GM12875 (cell line): Measurements from ENCODE around the gene RNF215.

Experiments used
- H3K4me3 ChIP-seq: one replicate; pipeline ENCODE4 v1.5.1; 2011; ENCODE audit warnings: low read depth, low read length, control low read depth
- TF ChIP-seq, protein P1 (sequence below): IDR thresholded peaks from 2 replicates; pipeline ENCODE4 v1.5.1; 2011; ENCODE audit warnings: low read depth, mild to moderate bottlenecking, control low read depth, inconsistent platforms, low read length, moderate library complexity, borderline replicate concordance; ENCODE audit not compliant: insufficient read depth

Gene RNF215

DNA sequence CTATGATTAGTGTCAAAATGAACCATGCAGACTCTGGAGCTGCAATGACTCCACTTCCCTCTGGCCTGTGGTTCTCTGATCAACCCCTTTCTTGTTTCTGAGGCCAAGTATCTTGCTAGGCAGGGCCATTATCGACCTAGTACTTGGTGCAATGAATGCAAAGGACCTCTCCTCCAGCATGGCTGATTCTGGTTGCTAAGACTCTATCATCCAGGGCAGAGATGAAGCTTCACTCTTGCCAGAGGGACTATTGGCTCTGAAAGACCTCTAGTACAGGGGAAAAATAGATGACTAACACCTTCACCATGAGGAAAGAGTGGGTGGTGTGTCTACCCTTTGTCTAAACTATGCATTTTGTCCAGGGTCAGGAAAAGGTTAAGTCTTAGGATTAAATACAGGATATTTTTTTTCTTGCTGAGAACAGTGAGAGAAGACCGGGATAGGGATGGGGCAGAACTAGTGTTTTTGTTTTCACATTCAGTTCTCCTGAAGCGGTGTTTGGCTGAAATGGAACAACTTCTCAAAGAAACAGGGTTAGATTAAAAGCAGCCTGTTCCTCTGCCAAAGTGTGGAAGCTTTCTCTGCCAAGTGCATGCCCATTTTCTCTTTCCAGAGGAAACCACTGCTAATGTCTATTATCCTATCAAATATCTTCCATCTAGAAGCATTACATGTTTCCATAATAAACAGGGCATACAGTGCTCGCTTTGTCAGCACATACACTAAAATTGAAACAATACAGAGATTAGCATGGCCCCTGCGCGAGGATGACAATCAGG, 33.3 kb upstream of the RNF215 start:
- TF ChIP-seq, protein P1, sequence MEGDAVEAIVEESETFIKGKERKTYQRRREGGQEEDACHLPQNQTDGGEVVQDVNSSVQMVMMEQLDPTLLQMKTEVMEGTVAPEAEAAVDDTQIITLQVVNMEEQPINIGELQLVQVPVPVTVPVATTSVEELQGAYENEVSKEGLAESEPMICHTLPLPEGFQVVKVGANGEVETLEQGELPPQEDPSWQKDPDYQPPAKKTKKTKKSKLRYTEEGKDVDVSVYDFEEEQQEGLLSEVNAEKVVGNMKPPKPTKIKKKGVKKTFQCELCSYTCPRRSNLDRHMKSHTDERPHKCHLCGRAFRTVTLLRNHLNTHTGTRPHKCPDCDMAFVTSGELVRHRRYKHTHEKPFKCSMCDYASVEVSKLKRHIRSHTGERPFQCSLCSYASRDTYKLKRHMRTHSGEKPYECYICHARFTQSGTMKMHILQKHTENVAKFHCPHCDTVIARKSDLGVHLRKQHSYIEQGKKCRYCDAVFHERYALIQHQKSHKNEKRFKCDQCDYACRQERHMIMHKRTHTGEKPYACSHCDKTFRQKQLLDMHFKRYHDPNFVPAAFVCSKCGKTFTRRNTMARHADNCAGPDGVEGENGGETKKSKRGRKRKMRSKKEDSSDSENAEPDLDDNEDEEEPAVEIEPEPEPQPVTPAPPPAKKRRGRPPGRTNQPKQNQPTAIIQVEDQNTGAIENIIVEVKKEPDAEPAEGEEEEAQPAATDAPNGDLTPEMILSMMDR: no peak
- H3K4me3 ChIP-seq: no peak overlapping the region

DNA sequence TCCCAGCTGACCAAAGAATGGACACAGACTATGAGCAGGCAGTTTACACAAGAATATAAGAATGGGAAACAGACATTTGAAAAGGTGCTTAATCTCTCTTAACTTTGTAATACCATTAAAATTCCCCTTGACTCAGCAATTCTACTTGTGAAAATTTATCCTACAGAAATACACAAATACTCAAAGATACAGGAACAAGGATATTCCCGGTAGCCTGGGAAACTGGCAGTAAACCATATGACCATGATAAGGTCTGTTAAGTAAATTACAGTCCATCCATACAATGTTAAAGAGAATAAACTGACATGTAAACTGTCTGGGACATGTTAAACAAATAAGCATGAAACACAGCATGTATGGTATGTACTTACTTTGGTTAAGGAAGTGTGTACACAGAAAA, 29.6 kb upstream of the RNF215 start:
- no peak overlapping the region for H3K4me3 ChIP-seq
- TF ChIP-seq, protein P1: no peak

DNA sequence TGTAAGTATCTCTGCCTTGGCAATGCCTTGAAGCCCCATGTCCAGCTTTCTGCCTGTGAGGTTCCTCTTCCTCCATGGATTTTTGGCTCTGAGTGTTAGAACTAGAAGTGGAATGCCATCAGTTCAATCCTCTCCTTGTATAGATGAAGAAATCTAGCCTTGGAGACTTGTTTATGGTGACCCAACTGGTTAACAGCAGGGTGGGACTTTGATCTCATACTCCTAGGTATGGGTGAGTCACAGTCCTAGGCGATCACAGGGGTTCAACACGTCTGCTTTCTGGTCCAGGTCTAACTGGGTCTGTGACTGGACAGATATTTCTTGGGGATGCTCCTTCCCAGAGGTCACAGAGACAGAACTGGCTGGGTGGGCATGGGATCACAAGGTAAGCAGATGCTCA, 29.2 kb upstream of the RNF215 start:
- H3K4me3 ChIP-seq: no peak overlapping the region
- TF ChIP-seq, protein P1: no peak

GRCh38 chr22:30414525-30415047, 27.4 kb upstream of the RNF215 start:
- TF ChIP-seq, protein P1: no peak
- no peak overlapping the region for H3K4me3 ChIP-seq

DNA sequence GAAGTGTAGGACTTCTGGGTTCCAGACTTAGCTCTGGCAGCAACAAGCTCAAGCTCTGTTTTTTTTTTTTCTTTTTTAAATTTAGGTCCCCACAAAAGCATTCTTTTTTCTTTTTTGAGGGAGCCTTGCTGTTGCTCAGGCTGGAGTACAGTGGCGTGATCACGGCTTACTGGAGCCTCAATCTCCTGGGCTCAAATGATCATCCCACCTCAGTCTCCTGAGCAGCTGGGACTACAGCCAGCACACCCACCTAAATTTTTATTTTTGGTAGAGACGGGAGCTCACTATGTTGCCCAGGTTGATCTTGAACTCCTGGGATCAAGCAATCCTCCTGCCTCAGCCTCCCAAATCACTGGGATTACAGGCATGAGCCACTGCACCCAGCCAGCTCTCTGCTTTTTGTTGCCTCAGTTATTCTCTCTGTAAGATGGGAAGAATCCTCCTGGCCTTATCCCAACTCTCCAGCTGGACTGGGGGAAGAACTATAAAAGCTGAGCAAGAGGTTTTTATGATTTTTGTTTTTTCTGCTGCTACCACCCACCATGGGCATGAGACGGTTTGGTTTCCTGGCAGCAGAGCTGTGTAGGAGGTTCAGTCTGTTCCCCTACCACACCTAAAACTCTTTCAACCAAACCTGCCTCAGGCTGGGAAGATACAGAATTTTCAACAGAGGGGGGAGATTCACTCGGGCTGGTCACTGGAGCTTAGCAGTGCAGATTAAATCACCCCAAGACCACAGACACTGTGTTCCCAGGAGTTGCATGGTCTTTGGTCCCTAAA, 26.7 kb upstream of the RNF215 start:
- TF ChIP-seq, protein P1: no peak
- no peak overlapping the region for H3K4me3 ChIP-seq

DNA sequence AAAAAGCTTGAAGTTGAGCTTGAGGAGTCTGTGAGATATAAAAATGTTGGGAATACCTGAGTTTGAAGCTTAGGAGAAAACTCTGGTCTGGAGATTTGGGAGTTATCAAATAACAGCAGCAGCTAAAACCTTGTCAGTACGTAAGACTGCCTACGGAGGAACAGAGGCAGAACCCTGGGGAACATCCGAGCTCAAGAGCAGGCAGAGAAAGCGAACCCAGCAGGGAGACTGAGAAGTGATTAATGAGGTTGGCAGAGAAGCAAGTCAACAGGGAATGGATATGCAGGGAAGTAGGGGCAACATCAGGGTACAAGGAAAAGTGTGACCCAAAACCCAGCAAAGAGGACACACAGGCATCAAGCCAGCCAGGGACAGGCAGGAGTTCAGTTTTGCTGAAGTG, 25.8 kb upstream of the RNF215 start:
- TF ChIP-seq, protein P1: no peak
- no peak overlapping the region for H3K4me3 ChIP-seq
